ENCODE measurements around the gene LMO4.

Gene LMO4

GRCh38 chr1:87389011-87389410, 60.3 kb downstream of the LMO4 start:
- Histone ChIP-seq H3K18ac (ENCODE audit: low read length) (no peak overlapping the region), H3K23ac (ENCODE audit: low read length) (no peak overlapping the region), H3K36me3 (ENCODE audit: control insufficient read depth, insufficient read depth, low read length) (no peaks in the 10 kb centered on the region), H4K8ac (ENCODE audit: low read depth, low read length) (no peak overlapping the region), H2BK5ac (ENCODE audit: low read length) (no peak overlapping the region), H2BK15ac (replicated peaks; ENCODE audit: low read depth) (no peak overlapping the region), H2AK5ac (ENCODE audit: low read length) (no peak overlapping the region), H3K4me1 (ENCODE audit: control insufficient read depth, low read depth, low read length) (no peaks in the 10 kb centered on the region), H3K79me1 (ENCODE audit: low read length) (no peaks in the 10 kb centered on the region), H3K9ac (ENCODE audit: low read length) (no peak overlapping the region), H3K4me3 (ENCODE audit: low read length) (no peak overlapping the region), H3K27ac (ENCODE audit: low read depth, low read length) (no peak overlapping the region), H4K5ac (ENCODE audit: low read length) (no peak overlapping the region), H3K4me2 (ENCODE audit: low read length) (no peak overlapping the region), H3K27me3 (ENCODE audit: insufficient read depth, low read length, poor library complexity) (no peaks in the 10 kb centered on the region), H3K79me2 (ENCODE audit: control insufficient read depth, insufficient read depth, low read length) (no peaks in the 10 kb centered on the region), H3K56ac (ENCODE audit: low read length) (no peak overlapping the region), H3K4ac (ENCODE audit: low read depth, low read length) (no peak overlapping the region), H2BK120ac (ENCODE audit: low read depth, low read length) (no peak overlapping the region)
- DNase-seq = no peak
- no CpG with 5 or more reads among the region's 1 CpG for WGBS (ENCODE audit: extremely low coverage, insufficient coverage, low lambda C conversion rate)

- DNase-seq = no peak
- Histone ChIP-seq H3K36me3 (ENCODE audit: control insufficient read depth, insufficient read depth, low read length) (no peaks in the 10 kb centered on the region), H3K4me3 (ENCODE audit: low read length) (no peak overlapping the region), H2AK5ac (ENCODE audit: low read length) (no peak overlapping the region), H3K23ac (ENCODE audit: low read length) (no peak overlapping the region), H3K27me3 (ENCODE audit: insufficient read depth, low read length, poor library complexity) (no peaks in the 10 kb centered on the region), H3K79me2 (ENCODE audit: control insufficient read depth, insufficient read depth, low read length) (no peaks in the 10 kb centered on the region), H3K27ac (ENCODE audit: low read depth, low read length) (no peak overlapping the region), H3K56ac (ENCODE audit: low read length) (no peak overlapping the region), H2BK5ac (ENCODE audit: low read length) (no peak overlapping the region), H4K5ac (ENCODE audit: low read length) (no peak overlapping the region), H3K9ac (ENCODE audit: low read length) (no peak overlapping the region), H2BK120ac (ENCODE audit: low read depth, low read length) (no peak overlapping the region), H3K4ac (ENCODE audit: low read depth, low read length) (no peak overlapping the region), H3K18ac (ENCODE audit: low read length) (no peak overlapping the region), H2BK15ac (replicated peaks; ENCODE audit: low read depth) (no peak overlapping the region), H3K79me1 (ENCODE audit: low read length) (no peaks in the 10 kb centered on the region), H4K8ac (ENCODE audit: low read depth, low read length) (no peak overlapping the region), H3K4me2 (ENCODE audit: low read length) (no peak overlapping the region), H3K4me1 (ENCODE audit: control insufficient read depth, low read depth, low read length) (no peaks in the 10 kb centered on the region)
- no CpG with 5 or more reads among the region's 3 CpGs for WGBS (ENCODE audit: extremely low coverage, insufficient coverage, low lambda C conversion rate)
Observed at GRCh38 chr1:87389546-87389945, 60.9 kb downstream of the LMO4 start.

- Histone ChIP-seq H3K4me3 (ENCODE audit: low read length) (no peak overlapping the region), H3K27ac (ENCODE audit: low read depth, low read length) (no peak overlapping the region), H3K18ac (ENCODE audit: low read length) (no peak overlapping the region), H3K4me1 (ENCODE audit: control insufficient read depth, low read depth, low read length) (no peaks in the 10 kb centered on the region), H3K4ac (ENCODE audit: low read depth, low read length) (no peak overlapping the region), H3K56ac (ENCODE audit: low read length) (no peak overlapping the region), H3K4me2 (ENCODE audit: low read length) (no peak overlapping the region), H3K36me3 (ENCODE audit: control insufficient read depth, insufficient read depth, low read length) (no peaks in the 10 kb centered on the region), H2AK5ac (ENCODE audit: low read length) (no peak overlapping the region), H4K5ac (ENCODE audit: low read length) (no peak overlapping the region), H3K79me1 (ENCODE audit: low read length) (no peaks in the 10 kb centered on the region), H3K27me3 (ENCODE audit: insufficient read depth, low read length, poor library complexity) (no peaks in the 10 kb centered on the region), H3K79me2 (ENCODE audit: control insufficient read depth, insufficient read depth, low read length) (no peaks in the 10 kb centered on the region), H2BK120ac (ENCODE audit: low read depth, low read length) (no peak overlapping the region), H3K23ac (ENCODE audit: low read length) (no peak overlapping the region), H2BK5ac (ENCODE audit: low read length) (no peak overlapping the region), H4K8ac (ENCODE audit: low read depth, low read length) (no peak overlapping the region), H3K9ac (ENCODE audit: low read length) (no peak overlapping the region), H2BK15ac (replicated peaks; ENCODE audit: low read depth) (no peak overlapping the region)
- no peak for DNase-seq
- WGBS (ENCODE audit: extremely low coverage, insufficient coverage, low lambda C conversion rate) = no CpG with 5 or more reads among the region's 7 CpGs
Observed at GRCh38 chr1:87392248-87393192, 63.8 kb downstream of the LMO4 start.

GRCh38 chr1:87393445-87394085, 64.9 kb downstream of the LMO4 start:
- Histone ChIP-seq H3K4me2 (ENCODE audit: low read length) (no peak overlapping the region), H3K9ac (ENCODE audit: low read length) (no peak overlapping the region), H4K5ac (ENCODE audit: low read length) (no peak overlapping the region), H3K4me3 (ENCODE audit: low read length) (no peak overlapping the region), H3K4ac (ENCODE audit: low read depth, low read length) (no peak overlapping the region), H3K27me3 (ENCODE audit: insufficient read depth, low read length, poor library complexity) (no peaks in the 10 kb centered on the region), H3K56ac (ENCODE audit: low read length) (no peak overlapping the region), H2BK120ac (ENCODE audit: low read depth, low read length) (no peak overlapping the region), H4K8ac (ENCODE audit: low read depth, low read length) (no peak overlapping the region), H3K79me1 (ENCODE audit: low read length) (no peaks in the 10 kb centered on the region), H3K27ac (ENCODE audit: low read depth, low read length) (no peak overlapping the region), H2BK15ac (replicated peaks; ENCODE audit: low read depth) (no peak overlapping the region), H3K36me3 (ENCODE audit: control insufficient read depth, insufficient read depth, low read length) (no peaks in the 10 kb centered on the region), H3K18ac (ENCODE audit: low read length) (no peak overlapping the region), H3K79me2 (ENCODE audit: control insufficient read depth, insufficient read depth, low read length) (no peaks in the 10 kb centered on the region), H2AK5ac (ENCODE audit: low read length) (no peak overlapping the region), H3K23ac (ENCODE audit: low read length) (no peak overlapping the region), H3K4me1 (ENCODE audit: control insufficient read depth, low read depth, low read length) (no peaks in the 10 kb centered on the region), H2BK5ac (ENCODE audit: low read length) (no peak overlapping the region)
- no peak for DNase-seq
- no CpG with 5 or more reads among the region's 3 CpGs for WGBS (ENCODE audit: extremely low coverage, insufficient coverage, low lambda C conversion rate)

GRCh38 chr1:87394513-87394912, 65.8 kb downstream of the LMO4 start:
- Histone ChIP-seq H3K23ac (ENCODE audit: low read length) (no peak overlapping the region), H3K4me2 (ENCODE audit: low read length) (no peak overlapping the region), H3K36me3 (ENCODE audit: control insufficient read depth, insufficient read depth, low read length) (no peaks in the 10 kb centered on the region), H3K79me2 (ENCODE audit: control insufficient read depth, insufficient read depth, low read length) (no peaks in the 10 kb centered on the region), H2BK5ac (ENCODE audit: low read length) (no peak overlapping the region), H4K8ac (ENCODE audit: low read depth, low read length) (no peak overlapping the region), H4K5ac (ENCODE audit: low read length) (no peak overlapping the region), H2BK120ac (ENCODE audit: low read depth, low read length) (no peak overlapping the region), H3K4me3 (ENCODE audit: low read length) (no peak overlapping the region), H2AK5ac (ENCODE audit: low read length) (no peak overlapping the region), H3K4ac (ENCODE audit: low read depth, low read length) (no peak overlapping the region), H3K4me1 (ENCODE audit: control insufficient read depth, low read depth, low read length) (no peaks in the 10 kb centered on the region), H2BK15ac (replicated peaks; ENCODE audit: low read depth) (no peak overlapping the region), H3K18ac (ENCODE audit: low read length) (no peak overlapping the region), H3K27ac (ENCODE audit: low read depth, low read length) (no peak overlapping the region), H3K27me3 (ENCODE audit: insufficient read depth, low read length, poor library complexity) (no peaks in the 10 kb centered on the region), H3K9ac (ENCODE audit: low read length) (no peak overlapping the region), H3K56ac (ENCODE audit: low read length) (no peak overlapping the region), H3K79me1 (ENCODE audit: low read length) (no peaks in the 10 kb centered on the region)
- DNase-seq = no peak
- no CpG with 5 or more reads among the region's 9 CpGs for whole genome bisulfite sequencing (ENCODE audit: extremely low coverage, insufficient coverage, low lambda C conversion rate)
